Measurements from ENCODE around the gene PATJ. TPM values are rescaled to one million over a fixed set of nuclear protein-coding genes. Genes with fewer than 3 reads are reported as not detected.
A peak's percentile ranks its signal among the peaks of the same experiment; 100 is the strongest.

PATJ gene
- total RNA-seq, 2 donors from 2014 or later = 37.9 to 72.1 TPM

DNA sequence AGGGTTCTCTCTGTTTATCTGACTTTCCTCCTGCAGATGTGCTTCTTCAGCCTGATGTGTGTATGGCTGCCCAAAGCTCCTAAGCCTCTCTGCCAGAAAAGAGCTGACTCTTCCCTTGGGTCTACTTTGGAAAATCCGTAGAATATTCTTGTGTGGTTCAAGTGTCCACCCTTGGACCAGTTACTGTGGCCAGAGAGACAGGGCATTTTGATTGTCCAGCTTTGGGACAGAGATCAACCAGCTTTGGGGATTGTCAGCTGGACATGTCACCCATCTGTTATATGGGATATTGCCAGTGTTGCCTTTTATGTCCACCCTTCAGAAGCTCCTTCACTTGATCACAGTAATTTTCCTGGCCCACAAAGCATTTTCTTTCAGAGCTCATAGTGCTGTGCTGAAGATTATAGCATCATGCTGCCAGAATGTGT is 326.1 kb downstream of the PATJ start:
- H3K27ac ChIP-seq = peak overlapping the region; percentile 87 to 91
- DNase-seq (ENCODE audit: low spot score) = no peak
- H3K36me3 ChIP-seq = no peaks in the 10 kb centered on the region
- H3K9me3 ChIP-seq = peaks cover 0 to 6% of the 10 kb centered on the region in 2 donors
- TF ChIP-seq, protein P1, sequence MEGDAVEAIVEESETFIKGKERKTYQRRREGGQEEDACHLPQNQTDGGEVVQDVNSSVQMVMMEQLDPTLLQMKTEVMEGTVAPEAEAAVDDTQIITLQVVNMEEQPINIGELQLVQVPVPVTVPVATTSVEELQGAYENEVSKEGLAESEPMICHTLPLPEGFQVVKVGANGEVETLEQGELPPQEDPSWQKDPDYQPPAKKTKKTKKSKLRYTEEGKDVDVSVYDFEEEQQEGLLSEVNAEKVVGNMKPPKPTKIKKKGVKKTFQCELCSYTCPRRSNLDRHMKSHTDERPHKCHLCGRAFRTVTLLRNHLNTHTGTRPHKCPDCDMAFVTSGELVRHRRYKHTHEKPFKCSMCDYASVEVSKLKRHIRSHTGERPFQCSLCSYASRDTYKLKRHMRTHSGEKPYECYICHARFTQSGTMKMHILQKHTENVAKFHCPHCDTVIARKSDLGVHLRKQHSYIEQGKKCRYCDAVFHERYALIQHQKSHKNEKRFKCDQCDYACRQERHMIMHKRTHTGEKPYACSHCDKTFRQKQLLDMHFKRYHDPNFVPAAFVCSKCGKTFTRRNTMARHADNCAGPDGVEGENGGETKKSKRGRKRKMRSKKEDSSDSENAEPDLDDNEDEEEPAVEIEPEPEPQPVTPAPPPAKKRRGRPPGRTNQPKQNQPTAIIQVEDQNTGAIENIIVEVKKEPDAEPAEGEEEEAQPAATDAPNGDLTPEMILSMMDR (IDR thresholded peaks at IDR 0.05) = no peak
- peaks cover 0 to 42% of the 10 kb centered on the region in 2 donors for H3K4me1 ChIP-seq
- H3K27me3 ChIP-seq = no peaks in the 10 kb centered on the region
- H3K4me3 ChIP-seq = no peak overlapping the region

DNA sequence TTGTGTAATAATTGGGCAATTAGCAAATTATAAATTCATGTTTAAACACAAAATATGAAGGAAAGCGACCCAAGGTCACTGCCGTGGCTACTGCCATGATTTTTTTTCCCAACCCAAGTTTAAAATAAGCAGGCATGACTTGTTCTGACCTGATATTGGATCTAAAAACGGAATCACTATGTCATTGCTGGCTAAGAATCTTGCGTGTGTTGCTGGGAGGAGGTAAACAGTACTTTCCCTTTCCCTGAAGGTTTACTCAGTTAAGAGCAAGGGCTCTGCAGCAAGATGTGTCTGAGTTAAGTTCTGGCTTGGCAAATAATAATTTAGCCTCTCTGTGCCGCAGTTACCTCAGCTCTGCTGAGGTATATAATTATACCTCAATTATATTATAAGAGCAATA is 326.7 kb downstream of the PATJ start:
- no peaks in the 10 kb centered on the region for H3K27me3 ChIP-seq
- H3K4me3 ChIP-seq = no peak overlapping the region
- no peaks in the 10 kb centered on the region for H3K36me3 ChIP-seq
- peak overlapping the region; percentile 87 to 91 for H3K27ac ChIP-seq
- H3K9me3 ChIP-seq = peaks cover 0 to 6% of the 10 kb centered on the region in 2 donors
- DNase-seq (ENCODE audit: low spot score) = no peak
- TF ChIP-seq, protein P1 (IDR thresholded peaks at IDR 0.05) = no peak
- peaks cover 0 to 42% of the 10 kb centered on the region in 2 donors for H3K4me1 ChIP-seq

DNA sequence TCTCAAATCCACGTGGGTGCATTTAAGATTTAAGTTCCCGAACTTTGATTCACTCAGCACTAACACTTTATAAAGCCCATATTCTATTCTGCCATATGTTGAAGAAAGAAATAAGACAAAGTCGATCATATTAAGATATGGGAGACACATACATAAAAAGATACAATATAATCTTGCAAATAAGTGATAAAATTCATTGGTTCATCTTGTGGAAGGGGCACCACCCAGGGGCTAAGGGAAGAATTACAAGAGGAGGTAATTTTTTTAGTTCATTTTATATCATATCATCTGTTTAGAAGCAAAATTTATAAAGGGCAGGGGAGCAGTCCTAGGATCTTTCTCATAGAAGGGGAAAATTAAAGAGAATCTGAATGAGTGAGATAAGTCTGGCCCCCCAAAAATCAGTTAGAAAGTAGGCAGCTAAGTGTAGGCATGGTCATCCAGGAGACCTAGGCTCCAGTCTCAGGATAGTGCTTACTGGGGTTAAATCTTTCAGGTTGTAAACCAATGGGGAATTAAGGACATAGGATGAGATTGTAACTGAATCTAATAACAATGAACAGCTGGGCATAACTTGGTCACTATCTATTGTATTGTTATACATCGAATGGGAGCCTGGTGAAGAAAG is 328.2 kb downstream of the PATJ start:
- Histone ChIP-seq H3K36me3 (no peaks in the 10 kb centered on the region), H3K27me3 (no peaks in the 10 kb centered on the region), H3K4me1 (peaks cover 0 to 29% of the 10 kb centered on the region in 2 donors), H3K4me3 (no peak overlapping the region), H3K27ac (peak overlapping the region; percentile 87 to 91), H3K9me3 (peaks cover 0 to 6% of the 10 kb centered on the region in 2 donors)
- TF ChIP-seq, protein P1 (IDR thresholded peaks at IDR 0.05) = peak; percentile 42 to 73
- DNase-seq (ENCODE audit: low spot score) = no peak

DNA sequence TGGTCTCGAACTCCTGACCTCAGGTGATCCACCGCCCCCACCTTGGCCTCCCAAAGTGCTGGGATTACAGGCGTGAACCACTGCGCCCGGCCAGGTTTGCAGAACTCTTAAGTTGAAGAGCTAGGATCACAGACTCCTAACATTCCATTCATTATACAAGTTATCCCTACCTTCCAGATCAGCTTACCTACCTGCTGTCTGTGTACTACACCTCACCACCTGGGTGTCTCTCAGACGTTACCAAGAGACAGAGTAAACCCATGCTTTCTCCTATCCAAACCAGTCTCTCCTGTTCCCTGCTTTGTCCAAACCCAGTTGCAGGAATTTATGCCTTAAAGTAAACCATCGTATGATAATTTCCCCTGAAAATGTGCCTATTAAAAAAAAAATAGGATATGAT is 329.4 kb downstream of the PATJ start:
- no peaks in the 10 kb centered on the region for H3K27me3 ChIP-seq
- TF ChIP-seq, protein P1 (IDR thresholded peaks at IDR 0.05) = no peak
- no peak for DNase-seq (ENCODE audit: low spot score)
- H3K27ac ChIP-seq = no peak overlapping the region
- no peak overlapping the region for H3K4me3 ChIP-seq
- H3K9me3 ChIP-seq = peaks cover 0 to 1% of the 10 kb centered on the region in 2 donors
- no peaks in the 10 kb centered on the region for H3K36me3 ChIP-seq
- H3K4me1 ChIP-seq = peaks cover 0 to 27% of the 10 kb centered on the region in 2 donors

DNA sequence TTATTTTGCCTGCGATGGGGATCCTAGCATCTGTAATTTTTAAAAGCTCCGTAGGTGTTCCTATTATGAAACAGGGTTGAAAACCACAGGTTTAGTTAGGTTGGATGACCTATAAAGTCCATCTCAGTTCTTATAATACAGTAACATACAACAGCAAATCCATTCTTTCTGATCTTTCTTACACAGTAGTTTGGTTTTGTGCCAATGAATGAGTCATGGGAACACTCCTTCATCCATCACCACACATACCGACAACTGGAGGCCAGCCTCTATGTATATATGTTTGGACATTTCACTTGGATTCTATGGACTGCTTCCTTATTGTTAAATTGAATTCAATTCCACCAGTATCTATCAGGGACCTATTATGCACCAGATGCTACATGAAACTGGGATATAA is 334.0 kb downstream of the PATJ start:
- TF ChIP-seq, protein P1 (IDR thresholded peaks at IDR 0.05) = no peak
- H3K36me3 ChIP-seq = no peaks in the 10 kb centered on the region
- no peaks in the 10 kb centered on the region for H3K4me1 ChIP-seq
- H3K9me3 ChIP-seq = no peaks in the 10 kb centered on the region
- H3K27ac ChIP-seq = no peak overlapping the region
- H3K27me3 ChIP-seq = no peaks in the 10 kb centered on the region
- H3K4me3 ChIP-seq = no peak overlapping the region
- DNase-seq (ENCODE audit: low spot score) = no peak

DNA sequence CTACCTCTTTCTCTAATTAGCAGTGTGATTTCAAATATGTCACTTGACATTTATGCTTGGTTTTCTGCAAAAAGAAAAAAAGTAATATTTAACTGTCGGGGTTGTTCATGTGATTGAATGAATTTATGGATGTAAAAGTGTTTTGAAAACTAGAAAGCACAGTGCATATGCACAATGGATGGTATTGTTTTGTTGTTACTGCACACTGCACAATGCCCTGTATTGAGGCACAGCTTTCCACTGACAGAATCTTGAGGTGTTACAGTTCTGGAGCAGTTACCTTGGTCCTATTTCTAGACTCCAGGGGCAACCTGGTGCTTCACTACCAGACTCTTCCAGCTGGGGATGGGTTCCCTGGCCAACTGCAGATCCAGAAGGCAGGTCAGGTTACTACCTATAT is 335.5 kb downstream of the PATJ start:
- TF ChIP-seq, protein P1 (IDR thresholded peaks at IDR 0.05) = no peak
- no peak for DNase-seq (ENCODE audit: low spot score)
- Histone ChIP-seq H3K27me3 (no peaks in the 10 kb centered on the region), H3K27ac (no peak overlapping the region), H3K36me3 (no peaks in the 10 kb centered on the region), H3K4me3 (no peak overlapping the region), H3K9me3 (no peaks in the 10 kb centered on the region), H3K4me1 (no peaks in the 10 kb centered on the region)
